GM19238 (cell line): ENCODE results near the gene CDC25B.

Experiments used
- DNase-seq: peaks from one replicate; pipeline ENCODE4 v3.0.0; 2011; ENCODE audit warnings: low spot score; ENCODE audit not compliant: insufficient read length

CDC25B gene

GRCh38 chr20:3795511-3796468 lies at the start of gene CDC25B:
Gene CDC25B (plus strand): TSS chr20:3796310. CDS start chr20:3796532, 222 bp downstream.
- DNase-seq = peak; percentile 89

- no peak for DNase-seq
These were observed 48.6 kb upstream of the CDC25B start for GRCh38 chr20:3747471-3747870.

GRCh38 chr20:3748073-3748472 lies 48.0 kb upstream of the CDC25B start:
- DNase-seq = no peak

GRCh38 chr20:3749087-3749688 lies 46.9 kb upstream of the CDC25B start:
- no peak for DNase-seq

- DNase-seq = peak; percentile 65
These were observed 46.2 kb upstream of the CDC25B start for GRCh38 chr20:3749689-3750531.

- no peak for DNase-seq
These were observed 44.8 kb upstream of the CDC25B start for GRCh38 chr20:3751305-3751674.

- DNase-seq = no peak
These were observed 44.3 kb upstream of the CDC25B start for GRCh38 chr20:3751675-3752385.

- DNase-seq = no peak
These were observed 43.7 kb upstream of the CDC25B start for GRCh38 chr20:3752386-3752759.

- peak; percentile 76 for DNase-seq
These were observed 43.0 kb upstream of the CDC25B start for GRCh38 chr20:3753098-3753497.

GRCh38 chr20:3753501-3754275 lies 42.4 kb upstream of the CDC25B start:
- no peak for DNase-seq

GRCh38 chr20:3754276-3754630 lies 41.9 kb upstream of the CDC25B start:
- no peak for DNase-seq

GRCh38 chr20:3755269-3755668 lies 40.8 kb upstream of the CDC25B start:
- DNase-seq = no peak

- DNase-seq = no peak
These were observed 40.2 kb upstream of the CDC25B start for GRCh38 chr20:3755814-3756480.

GRCh38 chr20:3757268-3757667 lies 38.8 kb upstream of the CDC25B start:
- no peak for DNase-seq

GRCh38 chr20:3758566-3758965 lies 37.5 kb upstream of the CDC25B start:
- DNase-seq = no peak

GRCh38 chr20:3759316-3759823 lies 36.7 kb upstream of the CDC25B start:
- no peak for DNase-seq

- DNase-seq = no peak
These were observed 36.2 kb upstream of the CDC25B start for GRCh38 chr20:3759884-3760283.

- no peak for DNase-seq
These were observed 35.3 kb upstream of the CDC25B start for GRCh38 chr20:3760655-3761348.
